Nephron progenitor cell (in vitro differentiated cells): ENCODE results near the gene ZSCAN31.

Source experiments
- DNase-seq: peaks from one replicate; pipeline ENCODE4 v3.0.0; 2021
- H3K27ac Mint-ChIP-seq: 2 replicates; pipeline ENCODE4 v1.8.0; 2021; ENCODE audit warnings: mild to moderate bottlenecking, moderate library complexity, mixed read lengths
- H3K27me3 Mint-ChIP-seq: 2 replicates; pipeline ENCODE4 v1.8.0; 2021; ENCODE audit warnings: mild to moderate bottlenecking, low read depth, mixed read lengths; ENCODE audit not compliant: poor library complexity
- H3K36me3 Mint-ChIP-seq: 2 replicates; pipeline ENCODE4 v1.8.0; 2021; ENCODE audit warnings: low read depth, mixed read lengths
- H3K4me1 Mint-ChIP-seq: 2 replicates; pipeline ENCODE4 v1.8.0; 2021; ENCODE audit warnings: mixed read lengths
- H3K4me3 Mint-ChIP-seq: 2 replicates; pipeline ENCODE4 v1.8.0; 2021; ENCODE audit warnings: mild to moderate bottlenecking, moderate library complexity, mixed read lengths
- H3K9me3 Mint-ChIP-seq: 2 replicates; pipeline ENCODE4 v1.8.0; 2021; ENCODE audit warnings: mild to moderate bottlenecking, moderate library complexity, mixed read lengths
- TF ChIP-seq, protein P1 (sequence below): fragments of 200-600 bp; sonication (generic); IDR thresholded peaks from 2 replicates; pipeline ENCODE4 v1.5.0; 2021; ENCODE audit warnings: antibody characterized with exemption

ZSCAN31 gene

DNA sequence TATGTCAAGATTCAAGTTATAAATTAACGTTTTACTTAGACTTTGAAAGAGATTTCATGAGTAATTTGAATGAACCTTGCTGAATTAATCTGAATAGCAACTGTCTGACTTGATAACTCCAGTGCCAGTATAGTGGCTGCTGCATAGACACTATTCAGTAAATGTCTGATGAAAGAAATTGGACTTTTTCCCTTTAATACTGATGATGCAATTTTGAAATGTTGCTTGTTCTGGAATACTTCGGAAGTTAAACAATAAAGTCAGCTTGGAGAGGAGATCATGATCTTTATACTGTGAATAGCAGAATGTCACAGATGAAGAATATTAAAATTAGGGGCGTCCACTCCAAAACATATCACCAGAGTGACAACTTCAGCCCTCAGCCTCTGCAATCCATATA, 58.2 kb downstream of the ZSCAN31 start:
- no peaks in the 10 kb centered on the region for H3K27me3 Mint-ChIP-seq
- H3K4me3 Mint-ChIP-seq: no peak overlapping the region
- H3K27ac Mint-ChIP-seq: no peak overlapping the region
- H3K9me3 Mint-ChIP-seq: no peaks in the 10 kb centered on the region
- peaks cover 11% of the 10 kb centered on the region for H3K4me1 Mint-ChIP-seq
- no peak for DNase-seq
- peaks cover 49% of the 10 kb centered on the region for H3K36me3 Mint-ChIP-seq
- TF ChIP-seq, protein P1, sequence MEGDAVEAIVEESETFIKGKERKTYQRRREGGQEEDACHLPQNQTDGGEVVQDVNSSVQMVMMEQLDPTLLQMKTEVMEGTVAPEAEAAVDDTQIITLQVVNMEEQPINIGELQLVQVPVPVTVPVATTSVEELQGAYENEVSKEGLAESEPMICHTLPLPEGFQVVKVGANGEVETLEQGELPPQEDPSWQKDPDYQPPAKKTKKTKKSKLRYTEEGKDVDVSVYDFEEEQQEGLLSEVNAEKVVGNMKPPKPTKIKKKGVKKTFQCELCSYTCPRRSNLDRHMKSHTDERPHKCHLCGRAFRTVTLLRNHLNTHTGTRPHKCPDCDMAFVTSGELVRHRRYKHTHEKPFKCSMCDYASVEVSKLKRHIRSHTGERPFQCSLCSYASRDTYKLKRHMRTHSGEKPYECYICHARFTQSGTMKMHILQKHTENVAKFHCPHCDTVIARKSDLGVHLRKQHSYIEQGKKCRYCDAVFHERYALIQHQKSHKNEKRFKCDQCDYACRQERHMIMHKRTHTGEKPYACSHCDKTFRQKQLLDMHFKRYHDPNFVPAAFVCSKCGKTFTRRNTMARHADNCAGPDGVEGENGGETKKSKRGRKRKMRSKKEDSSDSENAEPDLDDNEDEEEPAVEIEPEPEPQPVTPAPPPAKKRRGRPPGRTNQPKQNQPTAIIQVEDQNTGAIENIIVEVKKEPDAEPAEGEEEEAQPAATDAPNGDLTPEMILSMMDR: no peak

DNA sequence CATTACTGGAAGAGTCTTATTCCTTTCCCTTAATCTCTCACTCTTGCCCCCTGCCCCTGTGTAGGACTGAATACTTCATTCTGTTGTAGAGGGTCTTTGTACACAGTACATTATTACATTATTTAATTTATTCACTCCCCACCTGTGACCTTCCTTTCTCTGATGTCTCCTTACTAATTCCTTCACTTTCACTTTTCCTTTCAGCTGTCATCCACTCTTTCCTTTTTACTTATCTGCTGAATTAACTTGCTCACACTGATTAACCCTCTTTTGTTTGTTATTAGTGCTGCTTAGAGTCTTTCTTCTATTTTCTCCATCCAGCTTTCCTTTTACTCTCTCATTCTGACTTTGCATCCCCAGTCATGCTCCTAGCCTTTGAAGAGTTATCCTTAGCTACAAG, 61.1 kb downstream of the ZSCAN31 start:
- TF ChIP-seq, protein P1: no peak
- Mint-ChIP-seq H3K4me1 (no peaks in the 10 kb centered on the region), H3K9me3 (no peaks in the 10 kb centered on the region), H3K36me3 (peaks cover 52% of the 10 kb centered on the region), H3K4me3 (no peak overlapping the region), H3K27ac (no peak overlapping the region), H3K27me3 (no peaks in the 10 kb centered on the region)
- no peak for DNase-seq
